Measurements from ENCODE around the gene DPEP1.
"Not testable (repeated sequence)": the region's sequence is repeated elsewhere in the genome, so short reads cannot be mapped to it uniquely, and the experiment has no call there.

Gene DPEP1

GRCh38 chr16:89577055-89577759 is 36.2 kb upstream of the DPEP1 start:
- DNase-seq (ENCODE audit: low spot score) = no peak

GRCh38 chr16:89579351-89579750 is 34.1 kb upstream of the DPEP1 start:
- DNase-seq (ENCODE audit: low spot score) = no peak

- DNase-seq (ENCODE audit: low spot score) = peak; percentile 96
These were observed 32.3 kb upstream of the DPEP1 start for GRCh38 chr16:89581045-89581695.

GRCh38 chr16:89581861-89582563 is 31.4 kb upstream of the DPEP1 start:
- DNase-seq (ENCODE audit: low spot score) = peak; percentile 55

- DNase-seq (ENCODE audit: low spot score) = no peak
These were observed 30.7 kb upstream of the DPEP1 start for GRCh38 chr16:89582614-89583196.

- no peak for DNase-seq (ENCODE audit: low spot score)
These were observed 30.1 kb upstream of the DPEP1 start for GRCh38 chr16:89583197-89583894.

GRCh38 chr16:89583895-89584644 is 29.4 kb upstream of the DPEP1 start:
- DNase-seq (ENCODE audit: low spot score) = no peak

- DNase-seq (ENCODE audit: low spot score) = no peak
These were observed 28.5 kb upstream of the DPEP1 start for GRCh38 chr16:89584768-89585549.

- no peak for DNase-seq (ENCODE audit: low spot score)
These were observed 27.2 kb upstream of the DPEP1 start for GRCh38 chr16:89586218-89586617.

GRCh38 chr16:89586853-89587252 is 26.6 kb upstream of the DPEP1 start:
- DNase-seq (ENCODE audit: low spot score) = no peak

GRCh38 chr16:89587676-89588075 is 25.8 kb upstream of the DPEP1 start:
- not testable (repeated sequence) for DNase-seq (ENCODE audit: low spot score)

GRCh38 chr16:89588413-89589109 is 24.9 kb upstream of the DPEP1 start:
- DNase-seq (ENCODE audit: low spot score) = no peak

GRCh38 chr16:89589241-89589926 is 24.1 kb upstream of the DPEP1 start:
- no peak for DNase-seq (ENCODE audit: low spot score)

- no peak for DNase-seq (ENCODE audit: low spot score)
These were observed 19.6 kb upstream of the DPEP1 start for GRCh38 chr16:89593841-89594240.

GRCh38 chr16:89595330-89596060 is 17.9 kb upstream of the DPEP1 start:
- DNase-seq (ENCODE audit: low spot score) = no peak

GRCh38 chr16:89596061-89596689 is 17.3 kb upstream of the DPEP1 start:
- DNase-seq (ENCODE audit: low spot score) = no peak

- no peak for DNase-seq (ENCODE audit: low spot score)
These were observed 16.3 kb upstream of the DPEP1 start for GRCh38 chr16:89596957-89597649.

GRCh38 chr16:89598199-89598598 is 15.2 kb upstream of the DPEP1 start:
- DNase-seq (ENCODE audit: low spot score) = peak; percentile 53
